Activated T-helper 2 cell treated with anti-CD3 and anti-CD28 coated beads, Interferon-gamma antibody, Interleukin-2, Interleukin-4, amounts not matched to agents 10 μg/mL and 5 μg/mL and 100 μg/mL, durations not matched to agents 14 hours and 24 hours and 36 hours (primary cell): Measurements from ENCODE around the gene VAT1. TPM values are rescaled to one million over a fixed set of nuclear protein-coding genes. Genes with fewer than 3 reads are reported as not detected.
"Not testable (repeated sequence)": the region's sequence is repeated elsewhere in the genome, so short reads cannot be mapped to it uniquely, and the experiment has no call there.

Source experiments
- DNase-seq: peaks from one replicate; pipeline ENCODE4 v3.0.0; 2021; ENCODE audit warnings: low spot score
- H3K27ac Mint-ChIP-seq: one replicate; pipeline ENCODE4 v1.8.0; 2021; ENCODE audit warnings: mixed read lengths
- H3K27me3 Mint-ChIP-seq: one replicate; pipeline ENCODE4 v1.8.0; 2021; ENCODE audit warnings: low read depth, mixed read lengths
- H3K36me3 Mint-ChIP-seq: one replicate; pipeline ENCODE4 v1.8.0; 2021; ENCODE audit warnings: low read depth, mixed read lengths
- H3K4me1 Mint-ChIP-seq: one replicate; pipeline ENCODE4 v1.8.0; 2021; ENCODE audit warnings: low read depth, mixed read lengths
- H3K4me3 Mint-ChIP-seq: one replicate; pipeline ENCODE4 v1.8.0; 2021; ENCODE audit warnings: low read depth, mild to moderate bottlenecking, moderate library complexity, mixed read lengths
- H3K9me3 Mint-ChIP-seq: one replicate; pipeline ENCODE4 v1.8.0; 2021; ENCODE audit warnings: mixed read lengths
- intact Hi-C: fragments of 100-400 bp; cut with micrococcal nuclease; formaldehyde crosslinking; loops from one replicate; pipeline ENCODE4 v1.15.1; 2023
- total RNA-seq: library from RNA; stranded (reverse); gene quantifications from 2 replicates; pipeline ENCODE4 v1.2.3, GENCODE V29; 2022

The VAT1 gene
- 18.6 and 21.7 TPM in 2 replicates for total RNA-seq

DNA sequence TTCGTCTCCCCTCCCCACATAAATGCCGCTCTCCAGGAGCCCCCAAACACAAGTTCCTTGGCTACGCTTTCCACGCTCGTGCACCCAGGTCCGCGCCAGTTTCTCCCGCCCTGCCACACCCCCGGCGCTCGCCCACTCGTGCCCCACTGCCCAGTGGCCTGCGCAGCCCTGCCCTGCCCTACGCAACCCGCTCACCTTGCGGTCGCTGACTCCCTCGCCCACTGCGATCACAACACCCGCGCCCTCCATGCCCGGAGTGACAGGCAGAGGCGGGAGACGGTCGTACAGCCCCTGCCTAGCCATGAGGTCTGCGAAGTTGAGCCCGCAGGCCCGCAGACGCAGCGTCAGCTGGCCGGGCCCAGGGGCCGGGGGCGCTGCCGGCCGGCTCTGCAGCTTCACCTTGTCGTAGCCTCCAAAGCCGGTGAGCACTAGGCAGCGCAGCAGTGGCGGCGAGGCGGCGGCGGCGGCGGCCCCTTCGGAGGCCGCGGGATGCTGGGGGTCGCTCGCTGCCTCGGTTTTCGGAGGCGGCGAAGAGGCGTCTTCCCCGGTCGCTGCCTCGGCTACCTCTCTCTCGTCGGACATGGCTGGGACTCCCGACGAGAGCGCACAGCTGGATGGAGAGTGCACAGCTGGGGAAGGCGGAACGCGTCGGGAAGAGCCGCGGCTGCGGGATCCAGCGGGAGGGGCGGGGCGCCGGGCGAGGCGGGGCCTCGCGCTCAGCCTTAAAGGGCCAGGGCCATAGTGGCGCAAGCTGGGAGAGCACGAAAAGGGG, at the start of gene VAT1:
TSS of gene VAT1 (minus strand) at position 645 of the 772 bp plus-strand sequence. CDS start at position 582, 63 bp downstream.
- intact Hi-C loops: loop anchor here (5.0 kb wide), 3 partner anchors 150 to 460 kb away; partner anchors contain the start of genes DHX8 and NBR1

DNA sequence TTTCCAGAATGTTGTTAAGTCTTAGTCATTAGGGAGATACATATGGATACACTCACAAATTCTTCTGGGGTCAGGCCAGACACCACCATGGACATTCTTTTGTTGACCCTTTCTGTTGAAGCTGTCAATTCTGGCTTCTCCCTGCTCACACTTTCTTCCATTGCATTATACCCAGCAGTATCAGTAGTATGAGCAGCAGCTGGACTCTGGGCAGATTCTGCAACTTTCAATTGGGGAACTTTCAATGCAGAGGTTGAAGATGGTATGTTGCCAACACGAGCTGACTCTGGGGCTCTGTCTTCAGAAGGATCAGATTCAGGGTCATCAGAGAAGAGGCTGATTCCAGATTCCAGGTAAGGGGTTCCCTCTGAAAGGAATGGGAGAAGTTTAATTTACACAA, 48.7 kb upstream of the VAT1 start:
- H3K4me1 Mint-ChIP-seq: no peaks in the 10 kb centered on the region
- peaks cover 42% of the 10 kb centered on the region for H3K36me3 Mint-ChIP-seq
- no peaks in the 10 kb centered on the region for H3K27me3 Mint-ChIP-seq
- DNase-seq: no peak
- H3K9me3 Mint-ChIP-seq: no peaks in the 10 kb centered on the region
- H3K4me3 Mint-ChIP-seq: no peak overlapping the region
- intact Hi-C loops: no loop called here
- H3K27ac Mint-ChIP-seq: no peak overlapping the region

More for the DNA sequence above, at the start of gene VAT1:
- H3K27me3 Mint-ChIP-seq: peaks cover 11% of the 10 kb centered on the region
- peak; percentile 49 for DNase-seq
- H3K9me3 Mint-ChIP-seq: no peaks in the 10 kb centered on the region
- H3K4me3 Mint-ChIP-seq: peak within 1 kb of the TSS; percentile 82
- H3K27ac Mint-ChIP-seq: no peak within 1 kb of the TSS
- peaks cover 26% of the 10 kb centered on the region for H3K4me1 Mint-ChIP-seq
- no peaks in the 10 kb centered on the region for H3K36me3 Mint-ChIP-seq

DNA sequence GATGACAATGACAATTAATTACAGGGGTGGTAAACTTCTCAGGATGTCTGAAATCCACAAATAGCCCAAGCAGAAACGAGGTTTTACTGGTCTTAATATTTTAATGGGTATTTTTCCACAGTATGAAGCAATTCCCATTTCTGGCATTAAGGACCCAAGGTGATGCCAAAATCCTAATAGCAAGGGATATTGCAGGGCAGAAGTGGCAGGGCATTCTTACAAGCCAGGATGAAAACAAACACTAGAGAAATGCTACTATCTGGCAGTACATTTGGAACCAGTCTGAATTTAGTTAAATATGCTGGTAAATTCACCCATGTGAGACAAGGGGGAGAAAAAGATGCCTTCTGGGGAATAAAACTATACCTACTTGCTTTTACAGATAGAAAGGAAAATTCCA, 48.1 kb upstream of the VAT1 start:
- Mint-ChIP-seq H3K27me3 (no peaks in the 10 kb centered on the region), H3K9me3 (no peaks in the 10 kb centered on the region), H3K27ac (no peak overlapping the region), H3K4me3 (no peak overlapping the region), H3K36me3 (peaks cover 47% of the 10 kb centered on the region), H3K4me1 (no peaks in the 10 kb centered on the region)
- intact Hi-C loops: no loop called here
- DNase-seq: no peak

DNA sequence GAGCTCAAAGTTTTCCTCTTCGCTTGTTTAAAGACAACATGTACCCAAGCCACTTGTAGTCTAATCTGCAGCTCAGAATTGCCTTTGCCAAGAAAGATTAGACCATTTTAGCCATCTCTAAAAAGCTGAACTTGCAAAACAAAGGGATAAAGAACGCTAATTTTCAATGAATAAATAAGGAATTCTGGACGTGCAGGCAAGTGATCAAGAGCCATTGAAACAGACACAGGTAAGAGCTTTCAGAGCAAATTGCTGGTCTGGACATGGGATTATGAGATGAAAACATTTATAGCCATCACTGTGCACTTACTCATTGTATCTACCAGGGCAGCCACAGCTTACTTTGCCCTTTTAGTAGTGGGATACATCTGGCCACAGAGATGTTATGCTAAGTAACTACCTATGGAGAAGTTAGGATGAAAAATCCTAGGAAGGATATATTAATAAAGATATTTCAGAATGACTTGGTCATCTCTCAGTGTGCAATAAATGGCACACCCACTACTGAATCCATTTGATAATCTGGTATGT, 47.2 kb upstream of the VAT1 start:
- Mint-ChIP-seq H3K27me3 (no peaks in the 10 kb centered on the region), H3K27ac (no peak overlapping the region), H3K4me3 (no peak overlapping the region), H3K4me1 (no peaks in the 10 kb centered on the region), H3K36me3 (peaks cover 46% of the 10 kb centered on the region), H3K9me3 (no peaks in the 10 kb centered on the region)
- intact Hi-C loops: no loop called here
- no peak for DNase-seq

DNA sequence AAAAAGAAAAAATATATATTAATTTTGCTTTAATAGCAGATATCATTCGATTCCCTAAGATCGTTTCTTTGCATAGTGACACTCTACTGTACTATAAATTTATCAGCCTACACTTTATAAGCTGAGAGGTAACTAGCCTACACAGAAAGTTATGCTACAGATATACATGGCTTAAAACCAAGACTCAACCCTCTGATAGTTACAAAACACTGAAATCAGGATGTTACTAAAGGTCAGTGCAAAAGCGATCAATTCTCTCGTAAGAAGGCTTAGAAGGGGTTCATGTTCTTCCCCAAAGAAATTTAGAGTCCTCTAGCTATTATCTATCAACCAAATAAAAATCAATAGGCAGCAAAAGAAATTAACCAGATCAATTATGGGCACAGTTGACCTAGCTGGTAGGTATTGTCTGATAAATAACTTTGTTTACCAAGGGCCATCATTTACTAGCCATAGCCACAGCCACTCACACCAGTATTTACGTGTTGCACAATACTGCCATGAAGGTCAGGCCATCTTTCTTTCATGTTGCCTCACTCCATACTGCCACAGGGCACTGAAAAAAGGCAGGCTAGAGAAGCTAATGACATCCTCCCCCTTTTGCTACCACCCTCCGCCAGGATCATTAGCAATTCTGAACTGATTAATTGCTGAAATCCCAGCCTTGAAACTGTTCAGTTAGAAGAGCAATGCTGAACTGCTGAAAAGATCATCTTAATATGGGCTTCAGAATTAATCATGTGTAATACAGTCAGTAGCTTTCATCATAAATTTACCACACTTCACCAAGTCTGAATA, 46.6 kb upstream of the VAT1 start:
- Mint-ChIP-seq H3K27ac (no peak overlapping the region), H3K27me3 (no peaks in the 10 kb centered on the region), H3K9me3 (no peaks in the 10 kb centered on the region), H3K4me3 (no peak overlapping the region), H3K4me1 (no peaks in the 10 kb centered on the region), H3K36me3 (peaks cover 52% of the 10 kb centered on the region)
- intact Hi-C loops: no loop called here
- no peak for DNase-seq

DNA sequence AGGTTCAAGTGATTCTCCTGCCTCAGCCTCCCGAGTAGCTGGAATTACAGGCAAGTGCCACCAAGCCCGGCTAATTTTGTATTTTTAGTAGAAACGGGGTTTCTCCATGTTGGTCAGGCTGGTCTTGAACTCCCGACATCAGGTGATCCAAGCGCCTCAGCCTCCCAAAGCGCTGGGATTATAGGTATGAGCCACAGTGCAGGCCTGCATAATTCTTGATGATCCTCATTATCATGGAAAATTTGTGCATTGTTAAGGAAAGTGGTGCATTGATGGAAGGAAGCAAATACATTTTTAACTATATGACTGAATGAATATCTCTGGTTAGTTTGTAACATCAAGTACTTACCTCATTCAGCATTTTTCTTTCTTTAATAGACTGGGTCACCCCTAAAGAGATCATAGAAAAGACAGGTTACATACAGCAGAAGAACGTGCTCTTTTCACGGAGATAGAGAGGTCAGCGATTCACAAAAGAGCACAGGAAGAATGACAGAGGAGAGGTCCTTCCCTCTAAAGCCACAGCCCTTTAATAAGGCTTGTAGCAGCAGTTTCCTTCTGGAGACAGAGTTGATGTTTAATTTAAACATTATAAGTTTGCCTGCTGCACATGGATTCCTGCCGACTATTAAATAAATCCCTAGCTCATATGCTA, 40.9 kb upstream of the VAT1 start:
- no peaks in the 10 kb centered on the region for H3K4me1 Mint-ChIP-seq
- no peak overlapping the region for H3K4me3 Mint-ChIP-seq
- H3K27ac Mint-ChIP-seq: no peak overlapping the region
- intact Hi-C loops: no loop called here
- no peak for DNase-seq
- H3K9me3 Mint-ChIP-seq: no peaks in the 10 kb centered on the region
- H3K36me3 Mint-ChIP-seq: peaks cover 42% of the 10 kb centered on the region
- H3K27me3 Mint-ChIP-seq: no peaks in the 10 kb centered on the region

DNA sequence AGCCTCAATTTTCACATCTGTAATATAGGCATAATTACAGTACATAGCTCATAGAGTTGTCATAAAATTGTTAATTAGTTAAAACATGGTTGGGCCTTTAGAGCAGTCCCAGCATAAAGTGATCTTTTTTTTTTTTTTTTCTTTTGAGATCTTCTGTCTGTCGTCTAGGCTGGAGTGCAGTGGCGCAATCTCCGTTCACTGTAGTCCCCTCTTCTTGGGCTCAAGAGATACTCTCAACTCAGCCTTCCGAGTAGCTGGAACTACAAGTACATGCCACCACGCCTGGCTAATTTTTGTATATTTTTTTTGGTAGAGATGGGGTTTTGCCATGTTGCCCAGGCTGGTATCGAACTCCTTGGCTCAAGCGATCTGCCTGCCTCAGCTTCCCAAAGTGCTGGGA, 33.9 kb upstream of the VAT1 start:
- Mint-ChIP-seq H3K27ac (no peak overlapping the region), H3K4me3 (no peak overlapping the region), H3K27me3 (no peaks in the 10 kb centered on the region), H3K36me3 (peaks cover 40% of the 10 kb centered on the region), H3K4me1 (no peaks in the 10 kb centered on the region), H3K9me3 (no peaks in the 10 kb centered on the region)
- intact Hi-C loops: no loop called here
- no peak for DNase-seq

DNA sequence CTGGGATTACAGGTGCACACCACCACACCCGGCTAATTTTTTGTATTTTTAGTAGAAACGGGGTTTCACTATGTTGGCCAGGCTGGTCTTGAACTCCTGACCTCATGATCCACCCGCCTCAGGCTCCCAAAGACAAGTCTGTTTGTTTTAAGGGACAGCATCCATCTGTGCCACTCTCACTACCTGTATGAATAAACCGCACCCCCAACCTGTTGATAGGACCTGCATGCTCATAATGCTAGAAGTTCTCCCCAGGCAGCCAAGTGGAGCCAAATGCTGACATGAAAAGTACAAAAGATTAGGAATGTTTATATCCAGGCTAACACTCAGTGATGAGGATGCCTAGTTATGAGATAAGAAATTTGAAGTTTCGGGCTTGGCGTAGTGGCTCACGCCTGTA, 30.8 kb upstream of the VAT1 start:
- H3K27me3 Mint-ChIP-seq, H3K27ac Mint-ChIP-seq, DNase-seq, H3K9me3 Mint-ChIP-seq, intact Hi-C loops, H3K4me1 Mint-ChIP-seq, H3K4me3 Mint-ChIP-seq: not testable (repeated sequence)
- peaks cover 50% of the 10 kb centered on the region for H3K36me3 Mint-ChIP-seq

DNA sequence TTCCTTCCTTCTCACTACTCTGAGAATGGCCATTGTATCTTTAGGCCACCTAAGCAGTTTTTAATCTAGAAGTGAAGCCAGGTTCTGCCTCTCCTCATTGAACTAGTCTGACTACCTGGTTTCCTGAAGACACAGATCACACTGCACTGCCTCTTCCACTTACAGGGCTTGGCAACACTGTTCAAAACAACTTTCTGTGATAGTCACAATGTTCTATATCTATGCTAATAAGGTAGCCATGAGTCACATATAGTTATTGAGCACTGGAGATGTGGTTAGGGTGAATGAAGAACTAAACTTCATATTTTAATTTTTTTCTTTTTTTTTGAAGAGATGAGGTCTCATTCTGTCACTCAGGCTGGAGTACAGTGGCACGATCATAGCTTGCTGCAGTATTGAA, 29.8 kb upstream of the VAT1 start:
- peak overlapping the region; percentile 1 for H3K27ac Mint-ChIP-seq
- H3K4me3 Mint-ChIP-seq: no peak overlapping the region
- peaks cover 57% of the 10 kb centered on the region for H3K36me3 Mint-ChIP-seq
- DNase-seq: no peak
- intact Hi-C loops: no loop called here
- no peaks in the 10 kb centered on the region for H3K9me3 Mint-ChIP-seq
- H3K4me1 Mint-ChIP-seq: no peaks in the 10 kb centered on the region
- no peaks in the 10 kb centered on the region for H3K27me3 Mint-ChIP-seq

DNA sequence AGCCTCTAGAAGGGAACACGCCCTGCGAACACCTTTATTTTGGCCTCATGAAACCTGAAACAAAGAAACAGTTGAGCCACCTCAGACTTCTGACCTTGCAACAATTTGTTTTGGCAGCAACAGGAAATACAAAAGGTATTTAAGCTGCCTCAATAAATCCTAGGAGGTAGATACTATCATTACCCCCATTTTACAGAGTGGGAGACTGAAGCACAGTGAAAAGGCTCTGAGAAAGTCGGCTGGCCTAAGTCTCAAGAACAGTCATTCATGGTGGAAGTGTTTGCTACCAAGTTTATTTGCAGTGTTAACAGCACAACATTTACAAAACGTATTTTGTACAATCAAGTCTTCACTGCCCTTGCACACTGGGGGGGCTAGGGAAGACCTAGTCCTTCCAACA, 21.8 kb upstream of the VAT1 start:
- H3K27me3 Mint-ChIP-seq: no peaks in the 10 kb centered on the region
- no peaks in the 10 kb centered on the region for H3K4me1 Mint-ChIP-seq
- no peaks in the 10 kb centered on the region for H3K9me3 Mint-ChIP-seq
- no peak for DNase-seq
- no peak overlapping the region for H3K27ac Mint-ChIP-seq
- intact Hi-C loops: no loop called here
- H3K36me3 Mint-ChIP-seq: peaks cover 29% of the 10 kb centered on the region
- no peak overlapping the region for H3K4me3 Mint-ChIP-seq

DNA sequence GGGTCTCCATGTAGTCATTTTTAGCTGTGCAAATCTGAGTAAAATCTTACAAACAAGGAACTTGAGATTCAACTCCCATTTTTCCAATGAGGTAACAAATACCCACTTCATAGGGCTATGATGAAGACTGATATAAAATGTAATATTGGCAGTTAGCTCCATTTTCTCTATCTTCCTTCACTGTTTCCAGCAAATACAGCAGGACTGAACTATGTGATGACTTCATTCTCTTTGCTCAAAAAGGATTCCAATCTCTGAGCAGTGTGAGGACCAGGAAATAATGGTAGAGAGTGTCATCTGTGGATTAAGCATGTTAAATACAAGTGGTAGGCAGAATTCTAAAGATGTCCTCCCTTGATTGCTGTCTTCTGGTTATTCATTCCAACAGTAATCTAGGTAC, 21.1 kb upstream of the VAT1 start:
- H3K27me3 Mint-ChIP-seq: no peaks in the 10 kb centered on the region
- H3K9me3 Mint-ChIP-seq: no peaks in the 10 kb centered on the region
- no peak for DNase-seq

DNA sequence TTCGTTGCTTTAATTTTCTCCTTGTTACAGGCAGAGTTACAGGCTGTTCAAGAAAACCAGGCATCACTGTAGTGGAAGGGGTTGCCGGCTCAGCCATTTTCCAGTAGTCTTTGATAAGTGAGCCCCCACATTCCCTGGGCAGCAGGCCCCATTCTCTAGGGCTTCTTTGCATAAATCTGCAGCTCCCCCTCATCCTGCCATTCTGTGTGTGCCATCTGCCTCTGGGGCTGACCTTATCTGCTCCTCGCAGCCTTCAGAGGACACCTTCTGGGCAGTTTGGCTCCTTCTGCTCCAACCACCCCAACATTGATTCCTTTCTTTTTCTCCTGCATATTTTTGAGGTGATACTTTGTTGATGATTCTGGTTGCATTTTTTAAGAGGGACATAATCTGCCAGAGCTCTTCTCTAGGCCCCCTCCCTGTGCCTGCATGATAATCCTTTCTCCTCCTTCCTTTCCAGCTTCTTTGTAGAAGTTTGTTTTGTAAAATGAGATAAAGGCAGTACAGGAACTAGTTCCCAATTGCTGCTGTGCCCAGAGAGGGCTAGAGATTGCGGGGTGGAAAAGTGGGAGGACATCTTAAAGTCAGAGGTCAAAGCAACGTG, 19.9 kb upstream of the VAT1 start:
- intact Hi-C loops: no loop called here
- DNase-seq: no peak
- H3K4me3 Mint-ChIP-seq: no peak overlapping the region
- H3K4me1 Mint-ChIP-seq: no peaks in the 10 kb centered on the region
- no peaks in the 10 kb centered on the region for H3K9me3 Mint-ChIP-seq
- peaks cover 18% of the 10 kb centered on the region for H3K36me3 Mint-ChIP-seq
- H3K27ac Mint-ChIP-seq: no peak overlapping the region
- no peaks in the 10 kb centered on the region for H3K27me3 Mint-ChIP-seq

More for the DNA sequence above, 21.1 kb upstream of the VAT1 start:
- intact Hi-C loops: no loop called here
- H3K36me3 Mint-ChIP-seq: peaks cover 25% of the 10 kb centered on the region
- H3K27ac Mint-ChIP-seq: no peak overlapping the region
- H3K4me1 Mint-ChIP-seq: no peaks in the 10 kb centered on the region
- no peak overlapping the region for H3K4me3 Mint-ChIP-seq
